ENCODE measurements around the gene SYNE1.

Gene SYNE1

GRCh38 chr6:152233547-152234320 is 403.4 kb downstream of the SYNE1 start:
- DNase-seq (ENCODE audit: low read depth in 2 of 2), result peak in 1 of 2 donors; percentile 6

- no peak for DNase-seq (ENCODE audit: low read depth in 2 of 2)
Observed at GRCh38 chr6:152232501-152233151, 404.5 kb downstream of the SYNE1 start.

- DNase-seq (ENCODE audit: low read depth in 2 of 2), result no peak
Observed at GRCh38 chr6:152229330-152229729, 407.8 kb downstream of the SYNE1 start.

- no peak for DNase-seq (ENCODE audit: low read depth in 2 of 2)
Observed at GRCh38 chr6:152226119-152226518, 411.0 kb downstream of the SYNE1 start.

GRCh38 chr6:152225241-152225934 is 411.8 kb downstream of the SYNE1 start:
- DNase-seq (ENCODE audit: low read depth in 2 of 2), result no peak

- DNase-seq (ENCODE audit: low read depth in 2 of 2), result no peak
Observed at GRCh38 chr6:152223636-152224035, 413.5 kb downstream of the SYNE1 start.

GRCh38 chr6:152221806-152222628 is 415.1 kb downstream of the SYNE1 start:
- DNase-seq (ENCODE audit: low read depth in 2 of 2), result no peak

- DNase-seq (ENCODE audit: low read depth in 2 of 2), result no peak
Observed at GRCh38 chr6:152220786-152221185, 416.4 kb downstream of the SYNE1 start.

GRCh38 chr6:152218887-152219286 is 418.3 kb downstream of the SYNE1 start:
- DNase-seq (ENCODE audit: low read depth in 2 of 2), result no peak

- DNase-seq (ENCODE audit: low read depth in 2 of 2), result no peak
Observed at GRCh38 chr6:152212437-152212836, 424.7 kb downstream of the SYNE1 start.

GRCh38 chr6:152209211-152209610 is 428.0 kb downstream of the SYNE1 start:
- DNase-seq (ENCODE audit: low read depth in 2 of 2), result no peak

- DNase-seq (ENCODE audit: low read depth in 2 of 2), result no peak
Observed at GRCh38 chr6:152207915-152208714, 429.0 kb downstream of the SYNE1 start.

- DNase-seq (ENCODE audit: low read depth in 2 of 2), result peak in 1 of 2 donors; percentile 4
Observed at GRCh38 chr6:152206072-152206818, 430.9 kb downstream of the SYNE1 start.

- DNase-seq (ENCODE audit: low read depth in 2 of 2), result no peak
Observed at GRCh38 chr6:152204591-152204990, 432.6 kb downstream of the SYNE1 start.

GRCh38 chr6:152201120-152201519 is 436.0 kb downstream of the SYNE1 start:
- DNase-seq (ENCODE audit: low read depth in 2 of 2), result no peak

- DNase-seq (ENCODE audit: low read depth in 2 of 2), result no peak
Observed at GRCh38 chr6:152195896-152196295, 441.3 kb downstream of the SYNE1 start.

- DNase-seq (ENCODE audit: low read depth in 2 of 2), result no peak
Observed at GRCh38 chr6:152189736-152190135, 447.4 kb downstream of the SYNE1 start.

- DNase-seq (ENCODE audit: low read depth in 2 of 2), result no peak
Observed at GRCh38 chr6:152188011-152188410, 449.2 kb downstream of the SYNE1 start.

GRCh38 chr6:152186840-152187239 is 450.3 kb downstream of the SYNE1 start:
- no peak for DNase-seq (ENCODE audit: low read depth in 2 of 2)

- no peak for DNase-seq (ENCODE audit: low read depth in 2 of 2)
Observed at GRCh38 chr6:152184917-152185574, 452.1 kb downstream of the SYNE1 start.

Data from stimulated activated CD8-positive, alpha-beta memory T cell treated with anti-CD3 and anti-CD28 coated beads, Interleukin-7, amount 100 ng/mL, for 4 hours (primary cell).